GM10248 (cell line): ENCODE results near the gene QKI.

Experiments used
- CTCF ChIA-PET: fragments of 300-600 bp; sonication (Branson Sonifier 250); formaldehyde crosslinking; extraction: SDS; loops from one replicate; lab custom pipeline; 2021; ENCODE audit warnings: antibody characterized with exemption; lab: Yijun Ruan, JAX
- POLR2A ChIA-PET: fragments of 350-650 bp; sonication (Branson Sonifier 250); formaldehyde crosslinking; extraction: SDS; loops from one replicate; lab custom pipeline; 2020; ENCODE audit warnings: antibody characterized with exemption; lab: Yijun Ruan, JAX
- DNase-seq: peaks from one replicate; pipeline ENCODE4 v3.0.0; 2012; ENCODE audit errors: extremely low spot score
- CTCF ChIP-seq: IDR thresholded peaks from 2 replicates; pipeline ENCODE4 v1.5.1; 2012; ENCODE audit warnings: mild to moderate bottlenecking, low read depth; ENCODE audit errors: extremely low read depth, missing control alignments, control extremely low read depth

QKI gene

GRCh38 chr6:163461696-163462095 lies 47.2 kb downstream of the QKI start:
- DNase-seq = no peak
- ChIA-PET CTCF (interaction anchor here (1.0 to 1.3 kb wide), 3 partner anchors 22 to 89 kb away, joined by 3 read pairs; no protein-coding TSS in a partner anchor), POLR2A (no interaction called here)
- TF ChIP-seq CTCF = no peak

GRCh38 chr6:163463180-163463579 lies 48.7 kb downstream of the QKI start:
- POLR2A ChIA-PET = no interaction called here
- no peak for DNase-seq
- no peak for TF ChIP-seq CTCF
- CTCF ChIA-PET = no interaction called here

GRCh38 chr6:163463795-163464194 lies 49.3 kb downstream of the QKI start:
- CTCF ChIA-PET = interaction anchor here (1.6 kb wide), 1 partner anchor 12 kb away, joined by 3 read pairs; no protein-coding TSS in a partner anchor
- no peak for DNase-seq
- TF ChIP-seq CTCF = no peak
- POLR2A ChIA-PET = no interaction called here

GRCh38 chr6:163466839-163467390 lies 52.4 kb downstream of the QKI start:
- CTCF ChIA-PET = interaction anchor here (1.7 to 1.8 kb wide), 2 partner anchors 9 to 22 kb away, joined by 5 read pairs; no protein-coding TSS in a partner anchor
- POLR2A ChIA-PET = no interaction called here
- no peak for TF ChIP-seq CTCF
- no peak for DNase-seq

- no peak for TF ChIP-seq CTCF
- POLR2A ChIA-PET = no interaction called here
- CTCF ChIA-PET = interaction anchor here (0.9 to 1.6 kb wide), 2 partner anchors 28 to 48 kb away, joined by 3 read pairs; no protein-coding TSS in a partner anchor
- no peak for DNase-seq
Measured at GRCh38 chr6:163468738-163469137, 54.2 kb downstream of the QKI start.

- ChIA-PET POLR2A (no interaction called here), CTCF (interaction anchor here (0.8 to 1.6 kb wide), 2 partner anchors 18 to 48 kb away, joined by 3 to 4 read pairs; no protein-coding TSS in a partner anchor)
- DNase-seq = no peak
- TF ChIP-seq CTCF = no peak
Measured at GRCh38 chr6:163469459-163469985, 55.0 kb downstream of the QKI start.

GRCh38 chr6:163470611-163471010 lies 56.1 kb downstream of the QKI start:
- no peak for TF ChIP-seq CTCF
- no peak for DNase-seq
- ChIA-PET POLR2A (no interaction called here), CTCF (no interaction called here)
